H1 (cell line): ENCODE data around the gene CNOT2. TPM values are rescaled to one million over a fixed set of nuclear protein-coding genes. Genes with fewer than 3 reads are reported as not detected.

Source experiments
- CTCF ChIA-PET: fragments of 300-600 bp; sonication (Branson Sonifier 250); formaldehyde crosslinking; loops from one replicate; lab custom pipeline; 2021; ENCODE audit not compliant: partially characterized antibody; lab: Charles Lee
- POLR2A ChIA-PET: fragments of 300-600 bp; sonication (Branson Sonifier 250); formaldehyde crosslinking; loops from one replicate; lab custom pipeline; 2021; ENCODE audit warnings: inconsistent platforms; ENCODE audit not compliant: partially characterized antibody; lab: Charles Lee
- DNase-seq, 2 experiments: peaks; one replicate each; pipeline versions ENCODE4 v3.0.0 to v3.0.0-alpha.2; 2010 to 2022; ENCODE audit warnings: low spot score in 2 of 2, low read depth in 1 of 2, mixed read lengths in 1 of 2
- FAIRE-seq: peaks from 2 replicates; lab custom pipeline; 2011; peaks lifted over from hg19 to GRCh38; lab: Jason Lieb, UNC
- H2AFZ ChIP-seq: 2 replicates; pipeline ENCODE4 v1.8.1; 2012; ENCODE audit warnings: low read length, inconsistent platforms
- H2AK5ac ChIP-seq: 2 replicates; pipeline ENCODE4 v1.6.1; 2013; ENCODE audit warnings: low read depth, low read length
- H2BK120ac ChIP-seq: replicated peaks from 2 replicates; pipeline ENCODE3; 2013; ENCODE audit warnings: low read depth, low read length, inconsistent platforms
- H2BK12ac ChIP-seq: 2 replicates; pipeline ENCODE4 v1.6.1; 2013; ENCODE audit warnings: low read depth, low read length
- H2BK15ac ChIP-seq: 2 replicates; pipeline ENCODE4 v1.6.1; 2013; ENCODE audit warnings: low read length
- H2BK20ac ChIP-seq: 2 replicates; pipeline ENCODE4 v1.6.1; 2013; ENCODE audit warnings: low read length
- H2BK5ac ChIP-seq: 2 replicates; pipeline ENCODE4 v1.6.1; 2013; ENCODE audit warnings: low read depth, low read length
- H3K14ac ChIP-seq: 2 replicates; pipeline ENCODE4 v1.6.1; 2013; ENCODE audit warnings: inconsistent platforms; ENCODE audit not compliant: insufficient read length
- H3K18ac ChIP-seq: 2 replicates; pipeline ENCODE4 v1.6.1; 2013; ENCODE audit warnings: low read length; ENCODE audit errors: extremely low read depth
- H3K23ac ChIP-seq: 2 replicates; pipeline ENCODE4 v1.6.1; 2013; ENCODE audit warnings: inconsistent platforms; ENCODE audit not compliant: insufficient read length
- H3K23me2 ChIP-seq: 2 replicates; pipeline ENCODE4 v1.6.1; 2013; ENCODE audit warnings: low read depth, low read length
- H3K27ac ChIP-seq: 2 replicates; pipeline ENCODE4 v1.6.1; 2011; ENCODE audit warnings: low read depth, low read length, inconsistent platforms
- H3K27me3 ChIP-seq, 4 experiments: replicated peaks in 1 of 4; 1 replicate in 1 of 4; 2 replicates in 3 of 4; pipeline versions ENCODE4 v1.6.1 to v1.8.1; 2011 to 2013; ENCODE audit warnings: low read length in 3 of 4, mild to moderate bottlenecking in 3 of 4, inconsistent platforms in 2 of 4, mixed read lengths in 2 of 4, moderate library complexity in 1 of 4; ENCODE audit not compliant: control insufficient read depth in 3 of 4, insufficient read depth in 3 of 4; ENCODE audit errors: extremely low read depth in 1 of 4
- H3K36me3 ChIP-seq, 4 experiments: 2 replicates each; pipeline versions ENCODE4 v1.6.1 to v1.8.1; 2011 to 2013; ENCODE audit warnings: mild to moderate bottlenecking in 4 of 4, low read length in 3 of 4, moderate library complexity in 2 of 4, control low read depth in 1 of 4, inconsistent platforms in 1 of 4; ENCODE audit not compliant: insufficient read depth in 4 of 4, control insufficient read depth in 2 of 4
- H3K4ac ChIP-seq: replicated peaks from 2 replicates; pipeline ENCODE3; 2013; ENCODE audit warnings: low read length, low read depth, mixed read lengths, inconsistent platforms; ENCODE audit not compliant: insufficient read length
- H3K4me1 ChIP-seq, 4 experiments: replicated peaks in 1 of 4; 1 replicate in 1 of 4; 2 replicates in 3 of 4; pipeline versions ENCODE4 v1.6.1 to v1.8.1; 2011 to 2013; ENCODE audit warnings: low read length in 3 of 4, inconsistent platforms in 2 of 4, mixed read lengths in 1 of 4; ENCODE audit not compliant: insufficient read depth in 4 of 4, control insufficient read depth in 3 of 4
- H3K4me2 ChIP-seq, 2 experiments: 2 replicates each; pipeline versions ENCODE4 v1.6.1 to v1.8.1; 2011 to 2013; ENCODE audit warnings: low read depth in 2 of 2, low read length in 2 of 2, control low read depth in 1 of 2, inconsistent platforms in 1 of 2, mild to moderate bottlenecking in 1 of 2; ENCODE audit not compliant: insufficient read depth in 1 of 2
- H3K4me3 ChIP-seq, 4 experiments: fragments of 200-600, 300-600 bp in 1 of 4; sonication (generic), shearing (Covaris generic), sonication (Bioruptor Twin) in 1 of 4; 2 replicates each; pipeline versions ENCODE4 v1.5.1 to v1.8.1; 2011 to 2016; ENCODE audit warnings: low read length in 4 of 4, low read depth in 3 of 4, control low read depth in 2 of 4, inconsistent platforms in 2 of 4, mild to moderate bottlenecking in 2 of 4, mixed read lengths in 1 of 4, moderate library complexity in 1 of 4; ENCODE audit not compliant: insufficient read depth in 2 of 4; ENCODE audit errors: extremely low read depth in 1 of 4
- H3K56ac ChIP-seq: replicated peaks from 2 replicates; pipeline ENCODE3; 2013; ENCODE audit warnings: low read depth, mild to moderate bottlenecking, mixed read lengths, low read length, inconsistent platforms; ENCODE audit not compliant: insufficient read length
- H3K79me1 ChIP-seq: 2 replicates; pipeline ENCODE4 v1.6.1; 2013; ENCODE audit warnings: low read depth, low read length, control low read depth
- H3K79me2 ChIP-seq, 2 experiments: 2 replicates each; pipeline versions ENCODE4 v1.6.1 to v1.8.1; 2012 to 2013; ENCODE audit warnings: low read length in 2 of 2, mild to moderate bottlenecking in 2 of 2, inconsistent platforms in 1 of 2; ENCODE audit not compliant: insufficient read depth in 2 of 2, control insufficient read depth in 1 of 2
- H3K9ac ChIP-seq, 4 experiments: replicated peaks in 1 of 4; 1 replicate in 1 of 4; 2 replicates in 3 of 4; pipeline versions ENCODE4 v1.6.1 to v1.8.1; 2011 to 2013; ENCODE audit warnings: low read depth in 3 of 4, low read length in 3 of 4, control low read depth in 2 of 4, mild to moderate bottlenecking in 2 of 4, moderate library complexity in 2 of 4, inconsistent platforms in 1 of 4; ENCODE audit errors: extremely low read depth in 1 of 4
- H3K9me3 ChIP-seq, 2 experiments: 2 replicates each; pipeline versions ENCODE4 v1.6.1 to v1.8.1; 2012 to 2013; ENCODE audit warnings: mild to moderate bottlenecking in 2 of 2, moderate library complexity in 2 of 2, control low read depth in 1 of 2, inconsistent platforms in 1 of 2, low read depth in 1 of 2, low read length in 1 of 2, mixed read lengths in 1 of 2; ENCODE audit not compliant: insufficient read depth in 2 of 2
- H4K20me1 ChIP-seq, 2 experiments: replicated peaks in 1 of 2; 2 replicates each; pipeline versions ENCODE3 to v1.8.1; 2011 to 2013; ENCODE audit warnings: inconsistent platforms in 2 of 2, low read length in 2 of 2, mild to moderate bottlenecking in 1 of 2; ENCODE audit not compliant: insufficient read depth in 2 of 2, control insufficient read depth in 1 of 2
- H4K5ac ChIP-seq: 2 replicates; pipeline ENCODE4 v1.6.1; 2013; ENCODE audit warnings: low read length, low read depth, mixed read lengths, inconsistent platforms; ENCODE audit not compliant: insufficient read length
- H4K8ac ChIP-seq: 2 replicates; pipeline ENCODE4 v1.8.0; 2013; ENCODE audit warnings: mild to moderate bottlenecking, moderate library complexity, low read length, inconsistent platforms; ENCODE audit not compliant: insufficient read depth; ENCODE audit errors: extremely low read depth
- H4K91ac ChIP-seq: replicated peaks from 2 replicates; pipeline ENCODE3; 2013; ENCODE audit warnings: low read length, mixed read lengths, inconsistent platforms; ENCODE audit not compliant: insufficient read length
- CBX8 ChIP-seq: fragments of 300-800, 300-1000 bp; sonication (generic); IDR thresholded peaks from 2 replicates; pipeline ENCODE4 v1.7.1; 2016; ENCODE audit warnings: low read depth, low read length, borderline replicate concordance
- CEBPB ChIP-seq: IDR thresholded peaks from 2 replicates; pipeline ENCODE4 v1.6.1; 2012; ENCODE audit warnings: low read depth, low read length
- FOSL1 ChIP-seq: IDR thresholded peaks from 2 replicates; pipeline ENCODE4 v1.6.1; 2011; ENCODE audit warnings: mild to moderate bottlenecking, low read depth, low read length, moderate library complexity; ENCODE audit not compliant: insufficient read depth
- GTF2F1 ChIP-seq: IDR thresholded peaks from 2 replicates; pipeline ENCODE4 v1.6.1; 2012; ENCODE audit warnings: low read depth, low read length, improper control_type of control experiment, borderline replicate concordance
- JUN ChIP-seq: IDR thresholded peaks from 2 replicates; pipeline ENCODE4 v1.6.1; 2011; ENCODE audit warnings: low read depth, mild to moderate bottlenecking, improper control_type of control experiment, low read length
- MAFK ChIP-seq: IDR thresholded peaks from 2 replicates; pipeline ENCODE4 v1.6.1; 2012; ENCODE audit warnings: low read depth, mild to moderate bottlenecking, improper control_type of control experiment, low read length
- NANOG ChIP-seq: IDR thresholded peaks from 2 replicates; pipeline ENCODE4 v1.6.1; 2011; ENCODE audit warnings: low read length, low read depth, mild to moderate bottlenecking, inconsistent platforms; ENCODE audit not compliant: insufficient read depth, poor library complexity, severe bottlenecking
- RAD21 ChIP-seq, 2 experiments: IDR thresholded peaks in 1 of 2; conservative IDR thresholded peaks in 1 of 2; 2 replicates each; pipeline ENCODE4 v1.6.1; 2011; ENCODE audit warnings: low read depth in 2 of 2, low read length in 2 of 2, improper control_type of control experiment in 1 of 2, inconsistent platforms in 1 of 2, mild to moderate bottlenecking in 1 of 2, moderate library complexity in 1 of 2
- RBBP5 ChIP-seq: IDR thresholded peaks from 2 replicates; pipeline ENCODE4 v1.7.1; 2012; ENCODE audit warnings: low read depth, mild to moderate bottlenecking, inconsistent platforms, low read length, moderate library complexity, borderline replicate concordance
- TEAD4 ChIP-seq: IDR thresholded peaks from 2 replicates; pipeline ENCODE4 v1.6.1; 2012; ENCODE audit warnings: low read depth, low read length, inconsistent platforms, mixed read lengths
- WGBS, 2 experiments: shearing (Covaris generic) in 1 of 2; methylation state at CpG; one replicate each; pipeline versions ENCODE4 v1.1.6 to v1.1.7; 2013 to 2015; ENCODE audit warnings: low lambda C conversion rate in 2 of 2, mixed read lengths in 2 of 2, inconsistent platforms in 1 of 2, low coverage in 1 of 2, missing lambda C conversion rate in 1 of 2; ENCODE audit not compliant: insufficient replicate concordance in 2 of 2, insufficient coverage in 1 of 2, insufficient read length in 1 of 2; ENCODE audit errors: extremely low coverage in 1 of 2, missing lambda C conversion rate in 1 of 2; 5-methylcytosine and 5-hydroxymethylcytosine counted together
- polyA plus RNA-seq, 7 experiments: library from polyadenylated mRNA; depleted of rRNA in 3 of 7; stranded (reverse) in 5 of 7; unstranded in 2 of 7; fragments of >200 nt in 5 of 7; fragments of 200-250 nt in 2 of 7; gene quantifications; 1 replicate in 5 of 7; 2 replicates in 1 of 7; 4 replicates in 1 of 7; pipeline versions ENCODE4 v1.2.1 to v1.2.3, GENCODE V29; 2011 to 2013; ENCODE audit warnings: missing spikeins in 2 of 7, mixed read lengths in 2 of 7
- total RNA-seq: library from RNA; stranded (reverse); fragmentation: NEBNext Ultra II Directional; extraction: Animal tissue kit (Norgen Biotek cat#: 25700); gene quantifications from 2 replicates; pipeline ENCODE4 v1.2.1, GENCODE V29; 2021
- TF ChIP-seq, protein P1 (sequence below): IDR thresholded peaks from 2 replicates; pipeline ENCODE4 v1.6.1; 2011; ENCODE audit warnings: low read depth, mild to moderate bottlenecking, low read length; ENCODE audit not compliant: insufficient read depth

The CNOT2 gene
- total and polyA plus RNA-seq, 2 of the 8 experiments (the other 6 are each of a cell fraction or from before 2014, with no cell fraction given) = 61.2 to 64.8 TPM

DNA sequence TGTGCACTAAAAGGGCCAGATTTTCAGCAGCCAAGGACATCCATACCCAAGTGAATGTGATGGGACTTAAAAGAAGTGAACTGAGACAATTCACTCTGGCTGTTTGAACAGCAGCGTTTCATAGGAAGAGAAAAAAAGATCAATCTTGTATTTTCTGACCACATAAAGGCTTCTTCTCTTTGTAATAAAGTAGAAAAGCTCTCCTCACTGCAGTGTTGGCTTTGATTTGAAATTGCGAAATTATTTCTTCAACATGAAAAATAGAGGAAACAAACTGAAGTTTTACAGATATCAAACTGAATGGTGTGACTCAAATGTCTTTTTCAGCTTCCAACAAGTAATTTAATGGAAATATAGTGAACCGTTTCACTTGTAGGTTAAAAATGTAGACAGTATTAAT is 111.6 kb downstream of the CNOT2 start:
- no peaks in the 10 kb centered on the region for H3K27me3 ChIP-seq
- WGBS, 2 experiments = 81% methylated on average over 3 of the region's 3 CpGs; no CpG with 5 or more reads in 1 of the 2 experiments

More for the DNA sequence above, 111.6 kb downstream of the CNOT2 start:
- ChIA-PET CTCF (no interaction called here), POLR2A (no interaction called here)
- TF ChIP-seq RBBP5 (no peak), CBX8 (no peak), RAD21 (IDR thresholded peaks at IDR 0.05 in 1 of 2, conservative IDR thresholded peaks at IDR 0.05 in 1 of 2; ENCODE audit: low read depth in 2 of 2, low read length in 2 of 2) (no peak), JUN (no peak), CEBPB (no peak), GTF2F1 (no peak), NANOG (no peak), FOSL1 (no peak), MAFK (no peak), TEAD4 (no peak)
- TF ChIP-seq, protein P1, sequence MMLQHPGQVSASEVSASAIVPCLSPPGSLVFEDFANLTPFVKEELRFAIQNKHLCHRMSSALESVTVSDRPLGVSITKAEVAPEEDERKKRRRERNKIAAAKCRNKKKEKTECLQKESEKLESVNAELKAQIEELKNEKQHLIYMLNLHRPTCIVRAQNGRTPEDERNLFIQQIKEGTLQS = no peak
- no peak for FAIRE-seq
- Histone ChIP-seq H4K5ac (no peak overlapping the region), H2AK5ac (no peak overlapping the region), H3K23me2 (no peaks in the 10 kb centered on the region), H3K9me3 (no peaks in the 10 kb centered on the region), H3K36me3 (peaks cover 0 to 16% (median 2%) of the 10 kb centered on the region in 4 experiments; a peak in 1 of 8 replicates), H3K18ac (no peak overlapping the region), H2BK5ac (no peak overlapping the region), H2BK120ac (no peak overlapping the region), H3K79me2 (no peaks in the 10 kb centered on the region), H2BK20ac (no peak overlapping the region), H3K9ac (no peak overlapping the region), H2AFZ (no peak overlapping the region), H3K4ac (no peak overlapping the region), H3K79me1 (no peaks in the 10 kb centered on the region), H3K56ac (no peak overlapping the region), H2BK15ac (no peak overlapping the region), H4K8ac (no peak overlapping the region), H3K4me3 (no peak overlapping the region), H3K27ac (no peak overlapping the region), H4K91ac (no peak overlapping the region), H3K4me1 (no peaks in the 10 kb centered on the region), H3K23ac (no peak overlapping the region), H4K20me1 (no peaks in the 10 kb centered on the region), H3K4me2 (no peak overlapping the region), H2BK12ac (no peak overlapping the region), H3K14ac (no peak overlapping the region)
- DNase-seq = no peak
